ENCODE measurements around the gene PTPRG.

The PTPRG gene

GRCh38 chr3:61624300-61624699, 62.9 kb downstream of the PTPRG start:
- DNase-seq: no peak

- no peak for DNase-seq
These were observed 64.1 kb downstream of the PTPRG start for GRCh38 chr3:61625429-61625828.

GRCh38 chr3:61626484-61626883, 65.1 kb downstream of the PTPRG start:
- DNase-seq: no peak

- DNase-seq: no peak
These were observed 66.4 kb downstream of the PTPRG start for GRCh38 chr3:61627768-61628185.

GRCh38 chr3:61628636-61629035, 67.3 kb downstream of the PTPRG start:
- no peak for DNase-seq

- DNase-seq: no peak
These were observed 68.1 kb downstream of the PTPRG start for GRCh38 chr3:61629442-61629841.

GRCh38 chr3:61631108-61631769, 69.9 kb downstream of the PTPRG start:
- DNase-seq: no peak

GRCh38 chr3:61632568-61633175, 71.3 kb downstream of the PTPRG start:
- DNase-seq: no peak

- no peak for DNase-seq
These were observed 73.3 kb downstream of the PTPRG start for GRCh38 chr3:61634678-61635077.

GRCh38 chr3:61637088-61638051, 76.0 kb downstream of the PTPRG start:
- DNase-seq: no peak

GRCh38 chr3:61638741-61639140, 77.4 kb downstream of the PTPRG start:
- DNase-seq: no peak

- no peak for DNase-seq
These were observed 78.6 kb downstream of the PTPRG start for GRCh38 chr3:61639991-61640390.

- no peak for DNase-seq
These were observed 83.8 kb downstream of the PTPRG start for GRCh38 chr3:61645148-61645547.

GRCh38 chr3:61646360-61646759, 85.0 kb downstream of the PTPRG start:
- no peak for DNase-seq

GRCh38 chr3:61646851-61647525, 85.6 kb downstream of the PTPRG start:
- DNase-seq: no peak

- no peak for DNase-seq
These were observed 87.1 kb downstream of the PTPRG start for GRCh38 chr3:61648481-61648880.

- DNase-seq: no peak
These were observed 88.2 kb downstream of the PTPRG start for GRCh38 chr3:61649381-61650170.

GRCh38 chr3:61650276-61650675, 88.9 kb downstream of the PTPRG start:
- no peak for DNase-seq

- DNase-seq: no peak
These were observed 89.5 kb downstream of the PTPRG start for GRCh38 chr3:61650719-61651410.

- no peak for DNase-seq
These were observed 96.3 kb downstream of the PTPRG start for GRCh38 chr3:61657689-61658088.

GRCh38 chr3:61662861-61663260, 101.5 kb downstream of the PTPRG start:
- no peak for DNase-seq
